SK-N-SH treated with all-trans-retinoic acid at 6 μM for 48 hours (cell line): ENCODE data around the gene NR2C1.
"Not testable (repeated sequence)": the region's sequence is repeated elsewhere in the genome, so short reads cannot be mapped to it uniquely, and the experiment has no call there.

Experiments used
- ATAC-seq: fragments of 200-7000 bp; cut with Tn5 transposase; 3 replicates; pipeline ENCODE4 v1.9.1; 2020; ENCODE audit warnings: mild to moderate bottlenecking, moderate library complexity
- ARNTL ChIP-seq: fragments of 450-650 bp; formaldehyde crosslinking; IDR thresholded peaks from 2 replicates; pipeline ENCODE4 v1.5.0; 2020; ENCODE audit warnings: low read depth, mild to moderate bottlenecking, moderate library complexity, borderline replicate concordance
- BACH2 ChIP-seq: fragments of 250-450 bp; sonication (Bioruptor Pico); IDR thresholded peaks from 2 replicates; pipeline ENCODE4 v1.9.0; 2021; ENCODE audit warnings: mild to moderate bottlenecking, borderline replicate concordance
- CSDC2 ChIP-seq: fragments of 250-450 bp; sonication (Bioruptor Pico); IDR thresholded peaks from 2 replicates; pipeline ENCODE4 v1.5.0; 2020; ENCODE audit warnings: mild to moderate bottlenecking, moderate library complexity
- ESRRG ChIP-seq: fragments of 250-450 bp; sonication (Bioruptor Pico); IDR thresholded peaks from 2 replicates; pipeline ENCODE4 v1.6.1; 2021; ENCODE audit warnings: mild to moderate bottlenecking
- GLIS3 ChIP-seq: fragments of 250-450 bp; sonication (Bioruptor Pico); IDR thresholded peaks from 2 replicates; pipeline ENCODE4 v1.5.0; 2020; ENCODE audit warnings: mild to moderate bottlenecking, moderate library complexity
- OSR1 ChIP-seq: fragments of 250-450 bp; sonication (Bioruptor Pico); IDR thresholded peaks from 2 replicates; pipeline ENCODE4 v1.8.0; 2022; ENCODE audit warnings: moderate library complexity, mild to moderate bottlenecking, inconsistent platforms
- PPARA ChIP-seq: fragments of 250-450 bp; sonication (Bioruptor Pico); IDR thresholded peaks from 2 replicates; pipeline ENCODE4 v1.5.0; 2020; ENCODE audit warnings: mild to moderate bottlenecking, borderline replicate concordance
- RARB ChIP-seq: fragments of 250-450 bp; sonication (Bioruptor Pico); IDR thresholded peaks from 2 replicates; pipeline ENCODE4 v1.8.0; 2021; ENCODE audit warnings: mild to moderate bottlenecking, moderate library complexity
- SNAI2 ChIP-seq: fragments of 250-450 bp; sonication (Bioruptor Pico); IDR thresholded peaks from 2 replicates; pipeline ENCODE4 v1.5.0; 2020; ENCODE audit warnings: mild to moderate bottlenecking, moderate library complexity
- TCF4 ChIP-seq: fragments of 250-450 bp; sonication (Bioruptor Pico); IDR thresholded peaks from 2 replicates; pipeline ENCODE4 v1.8.0; 2021; ENCODE audit warnings: mild to moderate bottlenecking, moderate library complexity, borderline replicate concordance
- ZC3H10 ChIP-seq: fragments of 250-450 bp; sonication (Bioruptor Pico); IDR thresholded peaks from 2 replicates; pipeline ENCODE4 v1.5.1; 2021; ENCODE audit warnings: mild to moderate bottlenecking, moderate library complexity
- ZFP3 ChIP-seq: fragments of 250-450 bp; sonication (Bioruptor Pico); IDR thresholded peaks from 2 replicates; pipeline ENCODE4 v1.5.0; 2020; ENCODE audit warnings: mild to moderate bottlenecking, moderate library complexity
- ZNF565 ChIP-seq: fragments of 450-650 bp; formaldehyde crosslinking; conservative IDR thresholded peaks from 2 replicates; pipeline ENCODE4 v1.5.0; 2020; ENCODE audit warnings: low read depth, mild to moderate bottlenecking, moderate library complexity
- ZNF8 ChIP-seq: fragments of 450-650 bp; formaldehyde crosslinking; IDR thresholded peaks from 2 replicates; pipeline ENCODE4 v1.5.0; 2020; ENCODE audit warnings: mild to moderate bottlenecking, moderate library complexity
- TF ChIP-seq, protein P1 (sequence below): fragments of 250-450 bp; sonication (Bioruptor Pico); IDR thresholded peaks from 2 replicates; pipeline ENCODE4 v1.8.0; 2020; ENCODE audit warnings: mild to moderate bottlenecking, moderate library complexity, borderline replicate concordance
- TF ChIP-seq, protein P2 (sequence below): fragments of 250-450 bp; sonication (Bioruptor Pico); IDR thresholded peaks from 2 replicates; pipeline ENCODE4 v1.5.1; 2021; ENCODE audit warnings: mild to moderate bottlenecking, moderate library complexity
- TF ChIP-seq, protein P3 (sequence below): fragments of 250-450 bp; sonication (Bioruptor Pico); IDR thresholded peaks from 2 replicates; pipeline ENCODE4 v1.5.0; 2020; ENCODE audit warnings: mild to moderate bottlenecking, moderate library complexity
- TF ChIP-seq, protein P4 (sequence below): fragments of 250-450 bp; sonication (Bioruptor Pico); IDR thresholded peaks from 2 replicates; pipeline ENCODE4 v1.5.1; 2020; ENCODE audit warnings: low read depth, mild to moderate bottlenecking, moderate library complexity
- TF ChIP-seq, protein P5 (sequence below): fragments of 250-450 bp; sonication (Bioruptor Pico); IDR thresholded peaks from 2 replicates; pipeline ENCODE4 v1.8.0; 2021; ENCODE audit warnings: low read depth, mild to moderate bottlenecking, moderate library complexity, borderline replicate concordance

NR2C1 gene

DNA sequence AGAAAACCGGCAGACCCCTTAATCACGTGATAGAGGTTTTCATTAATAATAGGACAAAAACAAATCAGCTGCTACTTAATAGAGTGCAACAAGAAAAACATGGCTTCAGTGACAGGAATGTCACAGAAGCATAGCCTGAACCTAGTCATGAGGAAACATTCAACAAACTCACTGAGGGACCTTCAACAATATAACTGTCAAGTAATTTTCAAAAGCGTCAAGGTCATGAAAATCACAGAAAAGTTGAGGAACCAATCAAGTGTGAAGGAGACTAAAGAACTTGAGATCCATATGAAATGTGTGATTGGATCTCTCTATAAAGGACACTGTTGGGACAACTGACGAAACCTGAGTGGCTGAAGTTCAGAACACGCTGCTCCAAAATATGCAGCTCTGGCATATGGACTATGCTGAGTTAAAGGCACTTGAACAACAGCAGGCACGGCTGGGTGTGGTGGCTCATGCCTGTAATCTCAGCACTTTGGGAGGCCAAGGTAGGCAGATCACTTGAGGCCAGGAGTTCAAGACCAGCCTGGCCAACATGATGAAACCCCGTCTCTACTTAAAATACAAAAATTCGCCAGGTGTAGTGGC lies 86.2 kb downstream of the NR2C1 start (continued):
- TF ChIP-seq, protein P1, sequence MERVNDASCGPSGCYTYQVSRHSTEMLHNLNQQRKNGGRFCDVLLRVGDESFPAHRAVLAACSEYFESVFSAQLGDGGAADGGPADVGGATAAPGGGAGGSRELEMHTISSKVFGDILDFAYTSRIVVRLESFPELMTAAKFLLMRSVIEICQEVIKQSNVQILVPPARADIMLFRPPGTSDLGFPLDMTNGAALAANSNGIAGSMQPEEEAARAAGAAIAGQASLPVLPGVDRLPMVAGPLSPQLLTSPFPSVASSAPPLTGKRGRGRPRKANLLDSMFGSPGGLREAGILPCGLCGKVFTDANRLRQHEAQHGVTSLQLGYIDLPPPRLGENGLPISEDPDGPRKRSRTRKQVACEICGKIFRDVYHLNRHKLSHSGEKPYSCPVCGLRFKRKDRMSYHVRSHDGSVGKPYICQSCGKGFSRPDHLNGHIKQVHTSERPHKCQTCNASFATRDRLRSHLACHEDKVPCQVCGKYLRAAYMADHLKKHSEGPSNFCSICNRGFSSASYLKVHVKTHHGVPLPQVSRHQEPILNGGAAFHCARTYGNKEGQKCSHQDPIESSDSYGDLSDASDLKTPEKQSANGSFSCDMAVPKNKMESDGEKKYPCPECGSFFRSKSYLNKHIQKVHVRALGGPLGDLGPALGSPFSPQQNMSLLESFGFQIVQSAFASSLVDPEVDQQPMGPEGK (CRISPR knock-in tag), result no peak
- TF ChIP-seq OSR1 (CRISPR knock-in tag), result no peak

DNA sequence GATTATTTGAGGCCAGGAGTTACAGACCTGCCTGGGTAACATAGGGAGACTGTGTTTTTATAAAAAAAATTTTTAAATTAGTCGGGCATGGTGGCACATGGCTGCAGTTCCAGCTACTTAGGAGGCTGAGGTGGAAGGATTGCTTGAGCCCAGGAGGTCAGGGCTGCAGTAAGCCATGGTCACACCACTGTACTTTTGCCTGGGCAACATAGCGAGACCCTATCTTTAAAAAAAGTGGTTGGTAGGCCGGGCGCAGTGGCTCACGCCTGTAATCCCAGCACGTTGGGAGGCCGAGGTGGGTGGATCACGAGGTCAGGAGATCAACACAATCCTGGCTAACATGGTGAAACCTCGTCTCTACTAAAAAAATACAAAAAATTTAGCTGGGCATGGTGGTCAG lies 88.3 kb downstream of the NR2C1 start:
- not testable (repeated sequence) for ATAC-seq

DNA sequence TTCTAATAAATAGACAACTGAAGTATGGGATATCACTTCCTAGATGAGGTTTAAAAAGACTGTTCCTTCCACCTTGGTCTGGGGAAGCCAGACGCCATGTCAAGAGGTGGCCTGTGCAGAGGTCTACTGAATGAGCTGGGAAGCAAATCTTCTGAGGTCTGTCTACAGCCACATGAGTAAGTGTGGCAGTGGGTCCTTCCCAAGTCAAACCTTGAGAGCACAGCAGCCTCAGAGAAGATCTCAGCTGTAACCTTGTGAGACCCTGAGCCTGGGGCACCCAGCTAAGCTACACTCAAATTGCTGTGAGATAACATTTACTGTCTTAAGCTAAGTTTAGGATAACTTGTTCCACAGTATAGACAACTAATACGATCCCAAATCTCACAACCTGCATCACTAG lies 90.1 kb downstream of the NR2C1 start:
- TF ChIP-seq, protein P1 (CRISPR knock-in tag), result no peak
- TF ChIP-seq ZNF8 (CRISPR knock-in tag), result no peak
- no peak for TF ChIP-seq PPARA
- no peak for TF ChIP-seq BACH2 (CRISPR knock-in tag)
- no peak for TF ChIP-seq RARB (CRISPR knock-in tag)
- TF ChIP-seq, protein P2, sequence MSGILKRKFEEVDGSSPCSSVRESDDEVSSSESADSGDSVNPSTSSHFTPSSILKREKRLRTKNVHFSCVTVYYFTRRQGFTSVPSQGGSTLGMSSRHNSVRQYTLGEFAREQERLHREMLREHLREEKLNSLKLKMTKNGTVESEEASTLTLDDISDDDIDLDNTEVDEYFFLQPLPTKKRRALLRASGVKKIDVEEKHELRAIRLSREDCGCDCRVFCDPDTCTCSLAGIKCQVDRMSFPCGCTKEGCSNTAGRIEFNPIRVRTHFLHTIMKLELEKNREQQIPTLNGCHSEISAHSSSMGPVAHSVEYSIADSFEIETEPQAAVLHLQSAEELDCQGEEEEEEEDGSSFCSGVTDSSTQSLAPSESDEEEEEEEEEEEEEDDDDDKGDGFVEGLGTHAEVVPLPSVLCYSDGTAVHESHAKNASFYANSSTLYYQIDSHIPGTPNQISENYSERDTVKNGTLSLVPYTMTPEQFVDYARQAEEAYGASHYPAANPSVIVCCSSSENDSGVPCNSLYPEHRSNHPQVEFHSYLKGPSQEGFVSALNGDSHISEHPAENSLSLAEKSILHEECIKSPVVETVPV (CRISPR knock-in tag), result no peak
- TF ChIP-seq, all 23 proteins: peak for 0

DNA sequence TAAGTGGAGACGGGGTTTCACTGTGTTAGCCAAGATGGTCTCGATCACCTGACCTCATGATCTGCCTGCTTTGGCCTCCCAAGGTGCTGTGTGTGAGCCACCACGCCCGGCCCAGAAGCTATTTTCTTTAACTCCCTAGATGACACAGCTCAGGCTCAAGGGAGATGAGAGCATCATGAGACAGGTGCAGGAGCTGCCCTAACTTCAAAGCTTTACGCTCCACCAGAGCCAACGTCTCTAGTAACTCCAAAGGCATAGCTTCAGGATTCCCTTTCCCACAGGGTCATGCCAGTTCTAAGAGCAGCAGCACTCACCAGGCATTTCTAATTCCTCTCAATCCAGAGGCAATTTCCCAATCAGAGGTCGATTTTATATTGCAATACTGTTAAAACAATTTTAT lies 91.0 kb downstream of the NR2C1 start:
- TF ChIP-seq SNAI2 (CRISPR knock-in tag) (no peak), GLIS3 (CRISPR knock-in tag) (no peak), ZFP3 (CRISPR knock-in tag) (no peak), OSR1 (CRISPR knock-in tag) (no peak), BACH2 (CRISPR knock-in tag) (no peak), TCF4 (no peak), PPARA (no peak), ZNF8 (CRISPR knock-in tag) (no peak), ZNF565 (no peak), ZC3H10 (CRISPR knock-in tag) (no peak), CSDC2 (CRISPR knock-in tag) (no peak), ESRRG (CRISPR knock-in tag) (no peak), ARNTL (CRISPR knock-in tag) (no peak)
- TF ChIP-seq, protein P3, sequence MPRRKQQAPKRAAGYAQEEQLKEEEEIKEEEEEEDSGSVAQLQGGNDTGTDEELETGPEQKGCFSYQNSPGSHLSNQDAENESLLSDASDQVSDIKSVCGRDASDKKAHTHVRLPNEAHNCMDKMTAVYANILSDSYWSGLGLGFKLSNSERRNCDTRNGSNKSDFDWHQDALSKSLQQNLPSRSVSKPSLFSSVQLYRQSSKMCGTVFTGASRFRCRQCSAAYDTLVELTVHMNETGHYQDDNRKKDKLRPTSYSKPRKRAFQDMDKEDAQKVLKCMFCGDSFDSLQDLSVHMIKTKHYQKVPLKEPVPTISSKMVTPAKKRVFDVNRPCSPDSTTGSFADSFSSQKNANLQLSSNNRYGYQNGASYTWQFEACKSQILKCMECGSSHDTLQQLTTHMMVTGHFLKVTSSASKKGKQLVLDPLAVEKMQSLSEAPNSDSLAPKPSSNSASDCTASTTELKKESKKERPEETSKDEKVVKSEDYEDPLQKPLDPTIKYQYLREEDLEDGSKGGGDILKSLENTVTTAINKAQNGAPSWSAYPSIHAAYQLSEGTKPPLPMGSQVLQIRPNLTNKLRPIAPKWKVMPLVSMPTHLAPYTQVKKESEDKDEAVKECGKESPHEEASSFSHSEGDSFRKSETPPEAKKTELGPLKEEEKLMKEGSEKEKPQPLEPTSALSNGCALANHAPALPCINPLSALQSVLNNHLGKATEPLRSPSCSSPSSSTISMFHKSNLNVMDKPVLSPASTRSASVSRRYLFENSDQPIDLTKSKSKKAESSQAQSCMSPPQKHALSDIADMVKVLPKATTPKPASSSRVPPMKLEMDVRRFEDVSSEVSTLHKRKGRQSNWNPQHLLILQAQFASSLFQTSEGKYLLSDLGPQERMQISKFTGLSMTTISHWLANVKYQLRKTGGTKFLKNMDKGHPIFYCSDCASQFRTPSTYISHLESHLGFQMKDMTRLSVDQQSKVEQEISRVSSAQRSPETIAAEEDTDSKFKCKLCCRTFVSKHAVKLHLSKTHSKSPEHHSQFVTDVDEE, result no peak
- TF ChIP-seq, protein P2 (CRISPR knock-in tag), result no peak
- TF ChIP-seq, protein P4, sequence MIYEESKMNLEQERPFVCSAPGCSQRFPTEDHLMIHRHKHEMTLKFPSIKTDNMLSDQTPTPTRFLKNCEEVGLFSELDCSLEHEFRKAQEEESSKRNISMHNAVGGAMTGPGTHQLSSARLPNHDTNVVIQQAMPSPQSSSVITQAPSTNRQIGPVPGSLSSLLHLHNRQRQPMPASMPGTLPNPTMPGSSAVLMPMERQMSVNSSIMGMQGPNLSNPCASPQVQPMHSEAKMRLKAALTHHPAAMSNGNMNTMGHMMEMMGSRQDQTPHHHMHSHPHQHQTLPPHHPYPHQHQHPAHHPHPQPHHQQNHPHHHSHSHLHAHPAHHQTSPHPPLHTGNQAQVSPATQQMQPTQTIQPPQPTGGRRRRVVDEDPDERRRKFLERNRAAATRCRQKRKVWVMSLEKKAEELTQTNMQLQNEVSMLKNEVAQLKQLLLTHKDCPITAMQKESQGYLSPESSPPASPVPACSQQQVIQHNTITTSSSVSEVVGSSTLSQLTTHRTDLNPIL (CRISPR knock-in tag), result no peak
- TF ChIP-seq, protein P5, sequence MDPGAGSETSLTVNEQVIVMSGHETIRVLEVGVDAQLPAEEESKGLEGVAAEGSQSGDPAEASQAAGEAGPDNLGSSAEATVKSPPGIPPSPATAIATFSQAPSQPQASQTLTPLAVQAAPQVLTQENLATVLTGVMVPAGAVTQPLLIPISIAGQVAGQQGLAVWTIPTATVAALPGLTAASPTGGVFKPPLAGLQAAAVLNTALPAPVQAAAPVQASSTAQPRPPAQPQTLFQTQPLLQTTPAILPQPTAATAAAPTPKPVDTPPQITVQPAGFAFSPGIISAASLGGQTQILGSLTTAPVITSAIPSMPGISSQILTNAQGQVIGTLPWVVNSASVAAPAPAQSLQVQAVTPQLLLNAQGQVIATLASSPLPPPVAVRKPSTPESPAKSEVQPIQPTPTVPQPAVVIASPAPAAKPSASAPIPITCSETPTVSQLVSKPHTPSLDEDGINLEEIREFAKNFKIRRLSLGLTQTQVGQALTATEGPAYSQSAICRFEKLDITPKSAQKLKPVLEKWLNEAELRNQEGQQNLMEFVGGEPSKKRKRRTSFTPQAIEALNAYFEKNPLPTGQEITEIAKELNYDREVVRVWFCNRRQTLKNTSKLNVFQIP, result no peak
- no peak for ATAC-seq

More for the DNA sequence above, 90.1 kb downstream of the NR2C1 start:
- no peak for ATAC-seq
